DMS79 treated with DMSO at 0.1 percent for 48 hours (cell line): ENCODE results near the gene PTGFRN.
A peak's percentile ranks its signal among the peaks of the same experiment; 100 is the strongest.

Experiments used
- DNase-seq: peaks from one replicate; lab custom pipeline; 2025; lab: John Stamatoyannopoulos, UW

The PTGFRN gene

GRCh38 chr1:117001254-117001927 lies 91.7 kb downstream of the PTGFRN start, which contains the start of gene CD101:
Gene CD101, plus strand, starts transcription at chr1:117001760. Its CDS starts 58 bp downstream, at chr1:117001818.
- no peak for DNase-seq

DNA sequence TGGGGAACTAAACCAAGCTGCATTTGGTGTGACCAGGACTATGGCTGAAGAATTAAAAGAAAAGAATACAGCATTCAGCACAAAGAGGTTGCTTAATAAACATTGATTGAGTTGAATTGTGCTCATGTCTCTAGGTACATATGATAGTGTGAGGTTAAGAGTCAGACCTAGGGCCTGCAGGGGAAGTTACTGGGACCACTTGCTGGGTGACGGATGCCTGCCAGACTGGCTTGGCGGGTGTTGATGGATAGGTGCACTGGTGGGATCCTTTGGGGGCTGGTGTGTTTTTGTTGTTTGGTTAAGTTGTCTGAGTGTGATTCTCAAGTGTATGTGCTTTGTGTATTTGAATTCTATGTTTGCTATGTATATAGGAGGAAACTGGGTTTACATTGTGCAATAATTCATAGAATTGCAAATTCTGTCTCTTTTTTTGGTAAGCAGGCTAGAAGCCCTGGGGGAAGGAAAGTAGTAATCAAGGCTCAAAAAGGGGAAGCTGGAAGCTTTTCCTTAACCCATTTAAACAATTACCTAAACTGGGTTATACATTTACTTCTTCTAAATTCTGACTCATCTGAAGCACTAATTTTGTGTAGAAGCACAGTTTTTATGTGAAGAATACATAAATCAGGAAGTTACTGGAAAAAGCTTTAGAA lies 93.6 kb downstream of the PTGFRN start:
- no peak for DNase-seq

GRCh38 chr1:117007719-117008013 lies 98.0 kb downstream of the PTGFRN start:
- no peak for DNase-seq

DNA sequence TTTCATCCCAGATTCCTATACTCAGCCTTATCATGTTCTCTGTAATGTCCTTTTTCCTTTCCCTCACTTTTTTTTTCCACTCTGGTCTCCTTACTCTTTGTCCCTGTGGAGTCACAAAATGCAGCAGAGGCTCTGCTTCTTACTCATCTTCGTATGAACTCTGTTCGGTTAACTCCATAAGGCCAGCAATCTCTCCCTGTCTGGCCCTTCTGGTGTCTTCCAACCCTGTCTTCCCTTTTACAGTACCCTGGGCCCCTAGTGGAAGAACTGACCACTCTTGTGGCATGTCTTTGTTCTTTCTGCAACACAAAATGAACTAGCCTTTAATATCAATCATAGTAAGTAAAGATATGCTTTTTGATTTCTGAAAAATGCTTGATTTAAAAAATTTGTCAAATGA lies 98.9 kb downstream of the PTGFRN start:
- DNase-seq: no peak

- no peak for DNase-seq
These were observed 99.4 kb downstream of the PTGFRN start for GRCh38 chr1:117009132-117009531.

- DNase-seq: no peak
These were observed 100.7 kb downstream of the PTGFRN start for GRCh38 chr1:117010310-117010969.

- DNase-seq: no peak
These were observed 101.6 kb downstream of the PTGFRN start for GRCh38 chr1:117011334-117011733.

- peak; percentile 71 for DNase-seq
These were observed 103.7 kb downstream of the PTGFRN start for GRCh38 chr1:117013309-117013858.

DNA sequence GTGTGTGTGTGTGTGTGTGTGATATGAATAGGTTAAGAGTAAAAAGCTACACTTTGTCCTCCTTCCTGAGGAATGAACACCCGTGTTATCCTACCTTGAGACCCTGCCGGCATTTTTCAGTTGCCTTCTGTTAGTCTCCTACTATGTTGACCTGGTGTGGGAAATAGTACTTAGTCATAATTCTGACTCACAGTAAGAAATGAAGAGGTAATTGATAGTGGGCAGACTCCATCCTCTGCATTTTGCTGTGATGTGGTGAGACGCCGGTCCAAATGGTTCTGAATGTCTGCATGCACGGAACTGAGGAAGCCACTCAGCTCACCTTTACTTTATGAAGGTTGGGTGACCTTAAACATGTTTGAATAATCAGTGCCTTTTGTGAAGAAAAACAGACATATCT lies 104.5 kb downstream of the PTGFRN start:
- no peak for DNase-seq

DNA sequence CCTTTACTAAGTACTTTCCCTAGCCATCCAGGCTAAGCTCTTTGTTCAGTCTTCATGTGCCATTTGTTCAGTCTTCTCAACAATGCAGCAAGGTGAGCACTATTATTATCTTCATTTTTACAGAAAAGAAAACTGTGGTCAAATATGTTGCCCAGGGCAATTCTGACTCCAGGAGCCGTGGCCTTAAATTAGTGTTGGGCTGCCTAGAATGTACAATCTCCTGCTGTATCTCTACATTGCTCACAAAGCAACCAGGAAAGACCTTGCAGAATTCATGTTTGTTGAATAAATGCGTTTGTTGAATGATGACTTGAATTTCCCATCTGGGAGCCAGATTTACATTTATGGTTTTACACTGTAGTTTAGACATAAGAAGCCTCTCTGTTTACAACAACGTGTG lies 106.0 kb downstream of the PTGFRN start:
- peak; percentile 27 for DNase-seq

- DNase-seq: no peak
These were observed 107.3 kb downstream of the PTGFRN start for GRCh38 chr1:117017062-117017461.

DNA sequence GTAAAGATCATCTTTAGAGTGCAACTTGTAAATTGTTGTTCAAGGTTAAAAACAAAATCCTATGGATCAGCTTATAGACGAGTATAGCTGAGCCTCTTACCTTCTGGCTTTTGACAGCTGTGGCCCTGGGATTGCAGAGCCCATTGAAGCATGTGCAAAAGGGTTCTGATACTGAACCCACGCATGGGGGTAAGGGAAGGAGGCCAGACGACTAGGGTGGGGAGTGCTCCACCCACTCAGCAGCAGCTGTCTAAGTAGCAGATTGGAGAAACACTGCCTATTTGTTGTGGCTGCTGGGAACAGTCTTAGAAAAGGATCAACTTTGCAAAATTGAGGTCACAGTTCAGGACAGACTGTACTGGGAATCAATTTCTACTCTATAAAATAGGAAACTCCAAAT lies 107.9 kb downstream of the PTGFRN start:
- no peak for DNase-seq

DNA sequence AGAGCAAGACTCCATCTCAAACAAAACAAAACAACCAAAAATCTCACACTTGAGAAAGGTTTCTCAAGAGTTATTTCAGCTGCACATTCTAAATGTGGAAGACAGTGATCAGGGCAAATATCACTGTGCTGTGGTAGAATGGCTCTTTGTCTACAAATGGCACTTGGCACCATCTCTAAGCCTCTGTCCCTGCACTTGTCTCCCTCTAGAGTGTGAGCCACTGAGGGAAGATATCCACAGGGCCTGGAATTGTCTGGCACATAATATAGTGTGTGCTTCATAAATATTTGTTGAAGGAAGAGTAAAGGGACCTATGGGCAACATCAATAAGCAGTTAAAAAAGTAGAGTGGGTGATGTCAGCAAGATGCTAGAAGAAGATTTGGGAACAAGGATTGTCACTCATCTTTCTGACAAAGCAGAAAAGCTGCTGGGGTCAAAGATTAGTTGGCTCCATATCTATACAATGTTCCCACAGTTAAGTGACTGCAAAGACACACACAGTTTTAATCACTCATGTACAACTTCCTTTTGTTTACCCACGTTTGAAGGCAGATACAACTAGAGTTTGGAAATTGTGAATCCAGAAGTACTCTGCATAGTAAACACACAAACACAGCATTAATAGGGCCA lies 110.9 kb downstream of the PTGFRN start:
- DNase-seq: no peak

DNA sequence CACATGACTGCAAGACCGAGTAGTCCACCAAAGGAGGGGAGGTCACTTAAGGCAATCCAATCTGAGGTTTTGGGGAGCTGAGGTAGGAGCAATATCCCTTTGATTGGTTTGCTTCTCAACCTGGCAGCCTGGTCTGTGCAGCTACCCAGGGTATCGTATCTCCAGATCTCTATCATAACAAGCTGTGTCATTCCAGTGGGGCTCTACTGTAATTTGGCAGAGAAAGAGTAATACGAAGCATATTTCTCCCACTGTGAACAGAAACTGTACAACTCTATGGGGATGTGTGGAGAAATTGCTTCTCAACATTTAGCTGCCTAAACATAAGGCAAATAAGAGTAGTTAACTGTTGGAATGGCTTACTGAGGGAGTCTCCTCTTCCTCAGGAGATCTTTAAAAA lies 112.4 kb downstream of the PTGFRN start:
- DNase-seq: no peak

GRCh38 chr1:117025568-117025967 lies 115.9 kb downstream of the PTGFRN start:
- no peak for DNase-seq

GRCh38 chr1:117026361-117026760 lies 116.6 kb downstream of the PTGFRN start:
- no peak for DNase-seq

GRCh38 chr1:117029685-117030084 lies 120.0 kb downstream of the PTGFRN start:
- no peak for DNase-seq

- no peak for DNase-seq
These were observed 120.7 kb downstream of the PTGFRN start for GRCh38 chr1:117030271-117030877.

- no peak for DNase-seq
These were observed 122.5 kb downstream of the PTGFRN start for GRCh38 chr1:117032266-117032665.

- no peak for DNase-seq
These were observed 123.2 kb downstream of the PTGFRN start for GRCh38 chr1:117032681-117033539.

GRCh38 chr1:117033772-117034171 lies 124.1 kb downstream of the PTGFRN start:
- DNase-seq: no peak
